Glutamatergic neuron (in vitro differentiated cells): ENCODE results near the gene MRFAP1L1. TPM values are rescaled to one million over a fixed set of nuclear protein-coding genes. Genes with fewer than 3 reads are reported as not detected.

Experiments
- DNase-seq: peaks from one replicate; pipeline ENCODE4 v3.0.0; 2022
- H3K27ac Mint-ChIP-seq: one replicate; pipeline ENCODE4 v1.8.0; 2020; ENCODE audit warnings: mild to moderate bottlenecking, mixed read lengths, inconsistent platforms; ENCODE audit not compliant: unreplicated experiment
- H3K27me3 Mint-ChIP-seq: one replicate; pipeline ENCODE4 v1.8.0; 2020; ENCODE audit warnings: mild to moderate bottlenecking, moderate library complexity, mixed read lengths, inconsistent platforms; ENCODE audit not compliant: unreplicated experiment
- H3K36me3 Mint-ChIP-seq: one replicate; pipeline ENCODE4 v1.8.0; 2020; ENCODE audit warnings: mild to moderate bottlenecking, mixed read lengths, inconsistent platforms; ENCODE audit not compliant: unreplicated experiment
- H3K4me1 Mint-ChIP-seq: one replicate; pipeline ENCODE4 v1.8.0; 2020; ENCODE audit warnings: mild to moderate bottlenecking, low read depth, mixed read lengths, inconsistent platforms; ENCODE audit not compliant: unreplicated experiment
- H3K4me3 Mint-ChIP-seq: one replicate; pipeline ENCODE4 v1.8.0; 2020; ENCODE audit warnings: mild to moderate bottlenecking, mixed read lengths, inconsistent platforms; ENCODE audit not compliant: unreplicated experiment
- H3K9me3 Mint-ChIP-seq: one replicate; pipeline ENCODE4 v1.8.0; 2020; ENCODE audit warnings: mild to moderate bottlenecking, moderate library complexity, mixed read lengths, inconsistent platforms; ENCODE audit not compliant: unreplicated experiment
- CTCF ChIP-seq: fragments of 200-600 bp; sonication (generic); IDR thresholded peaks from one replicate; pipeline ENCODE4 v1.5.0; 2021; ENCODE audit not compliant: partially characterized antibody, unreplicated experiment
- total RNA-seq: library from RNA; stranded (reverse); fragmentation: NEBNext Ultra II Directional; extraction: Animal tissue kit (Norgen Biotek cat#: 25700); gene quantifications from one replicate; pipeline ENCODE4 v1.2.1, GENCODE V29; 2021; ENCODE audit not compliant: unreplicated experiment

The MRFAP1L1 gene
- total RNA-seq, 1 donor from 2014 or later, result 66.1 TPM

GRCh38 chr4:6750286-6751221 lies 40.9 kb upstream of the MRFAP1L1 start:
- Mint-ChIP-seq H3K4me3 (no peak overlapping the region), H3K36me3 (no peaks in the 10 kb centered on the region), H3K4me1 (peaks cover 9% of the 10 kb centered on the region), H3K27ac (no peak overlapping the region), H3K9me3 (peaks cover 5% of the 10 kb centered on the region), H3K27me3 (no peaks in the 10 kb centered on the region)
- no peak for TF ChIP-seq CTCF
- no peak for DNase-seq

DNA sequence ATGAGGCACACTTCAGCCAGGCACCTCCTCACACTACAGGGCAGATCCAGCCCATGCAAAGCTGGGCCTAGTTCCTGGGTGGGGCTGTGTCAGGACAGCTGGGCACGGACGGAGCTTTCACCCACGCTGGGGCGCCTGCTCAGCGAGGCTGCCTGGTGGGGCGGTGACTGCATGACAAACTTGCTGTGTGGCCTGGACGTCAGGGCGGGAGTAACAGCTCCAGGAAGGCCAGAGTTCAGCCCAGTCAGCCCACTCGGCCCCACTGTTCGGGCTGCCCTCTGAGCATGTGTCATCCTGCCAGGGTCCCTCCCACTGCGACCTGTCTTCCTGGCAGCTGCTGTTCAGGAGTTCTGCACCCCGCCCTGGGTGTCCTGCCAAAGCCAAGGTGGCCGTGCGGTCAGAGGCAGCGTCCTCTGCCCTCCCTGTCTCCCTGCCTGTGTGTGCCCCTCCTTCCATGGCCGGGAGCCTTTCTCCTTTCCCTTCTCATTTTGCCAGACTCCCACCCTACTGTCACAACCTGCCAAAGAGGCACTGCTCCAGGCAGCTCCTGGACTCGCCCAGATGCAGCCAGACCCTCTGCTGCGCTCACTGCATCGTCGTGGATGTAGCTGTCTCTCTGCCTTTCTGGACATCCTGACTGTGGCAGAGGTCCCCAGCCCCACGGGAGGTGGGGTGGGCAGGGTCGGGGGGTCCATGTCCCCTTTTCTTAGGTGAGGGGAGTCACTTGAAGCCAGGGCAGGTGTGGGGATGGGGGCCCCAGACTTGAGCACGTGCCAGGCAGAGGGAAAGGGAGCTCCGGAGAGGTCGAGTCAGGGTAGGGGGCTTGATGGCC lies 39.9 kb upstream of the MRFAP1L1 start:
- TF ChIP-seq CTCF, result no peak
- Mint-ChIP-seq H3K27me3 (no peaks in the 10 kb centered on the region), H3K9me3 (peaks cover 2% of the 10 kb centered on the region), H3K4me3 (no peak overlapping the region), H3K4me1 (peaks cover 5% of the 10 kb centered on the region), H3K36me3 (no peaks in the 10 kb centered on the region), H3K27ac (no peak overlapping the region)
- no peak for DNase-seq

GRCh38 chr4:6748286-6748685 lies 38.6 kb upstream of the MRFAP1L1 start:
- TF ChIP-seq CTCF, result no peak
- Mint-ChIP-seq H3K27me3 (no peaks in the 10 kb centered on the region), H3K4me1 (peaks cover 5% of the 10 kb centered on the region), H3K36me3 (no peaks in the 10 kb centered on the region), H3K27ac (no peak overlapping the region), H3K9me3 (peaks cover 2% of the 10 kb centered on the region), H3K4me3 (no peak overlapping the region)
- DNase-seq, result no peak

DNA sequence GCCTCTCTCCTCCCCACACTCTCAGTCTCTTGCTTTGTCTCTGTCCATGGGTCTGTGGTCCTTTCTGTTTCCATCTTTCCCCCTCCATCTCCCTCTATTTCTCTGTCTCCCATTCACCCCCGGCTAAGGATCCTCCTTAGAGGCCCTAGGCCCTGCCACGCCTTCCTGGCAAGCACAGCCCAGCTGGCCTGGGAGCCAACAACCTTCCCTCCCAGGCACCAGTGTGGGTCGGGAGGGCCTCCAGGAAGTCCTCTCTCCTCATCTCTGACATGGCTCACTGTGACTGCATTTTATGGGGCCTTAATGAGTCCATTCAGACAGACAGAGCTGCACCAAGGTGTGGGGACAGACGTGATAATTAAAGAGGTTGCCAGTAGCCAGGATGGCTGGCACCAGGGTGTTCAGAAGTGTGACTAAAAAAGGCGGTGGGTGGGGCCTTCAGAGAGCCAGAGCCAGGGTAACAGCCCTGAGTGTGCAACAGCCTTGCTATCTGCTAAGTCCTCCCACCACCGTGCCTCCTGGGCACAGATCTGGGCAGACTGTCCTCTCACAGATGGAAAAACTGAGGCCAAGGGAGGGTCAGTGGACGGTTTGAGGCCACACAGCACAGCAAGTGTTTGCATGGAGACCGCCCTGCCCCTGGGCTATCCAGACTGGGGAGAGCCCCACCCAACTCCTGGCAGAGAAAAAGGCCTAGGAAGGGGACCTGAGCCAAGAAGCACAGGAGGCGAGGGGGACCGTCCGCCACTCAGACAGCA lies 37.8 kb upstream of the MRFAP1L1 start:
- Mint-ChIP-seq H3K9me3 (peaks cover 2% of the 10 kb centered on the region), H3K4me3 (no peak overlapping the region), H3K27ac (no peak overlapping the region), H3K36me3 (no peaks in the 10 kb centered on the region), H3K27me3 (no peaks in the 10 kb centered on the region), H3K4me1 (peaks cover 5% of the 10 kb centered on the region)
- no peak for DNase-seq
- no peak for TF ChIP-seq CTCF
